ENCODE data around the gene TIMP2.

GRCh38 chr17:78838574-78839005, 86.6 kb downstream of the TIMP2 start:
- TF ChIP-seq CTCF (conservative IDR thresholded peaks at IDR 0.05; ENCODE audit: low read length), result no peak
- no peak for TF ChIP-seq EZH2phosphoT487 (IDR thresholded peaks at IDR 0.05; ENCODE audit: borderline replicate concordance, low read depth, low read length)

All from OCI-LY7 (cell line).